Subcutaneous adipose tissue (tissue), 4 donors: Measurements from ENCODE around the gene COL6A2. TPM values are rescaled to one million over a fixed set of nuclear protein-coding genes. Genes with fewer than 3 reads are reported as not detected.

Experiments used
- CTCF ChIP-seq: fragments of 450-650 bp; IDR thresholded peaks from one replicate; pipeline ENCODE4 v1.5.1; 2016; ENCODE audit warnings: low read depth, mild to moderate bottlenecking, control low read depth, antibody characterized with exemption, moderate library complexity
- total RNA-seq, 4 donors: library from RNA; depleted of rRNA; stranded (reverse); fragments of >200 nt; gene quantifications; one replicate each; pipeline ENCODE4 v1.1.0, GENCODE V29; 2016

Gene COL6A2
- total RNA-seq, 4 donors from 2014 or later, result 223 to 1,493 (median 826) TPM

DNA sequence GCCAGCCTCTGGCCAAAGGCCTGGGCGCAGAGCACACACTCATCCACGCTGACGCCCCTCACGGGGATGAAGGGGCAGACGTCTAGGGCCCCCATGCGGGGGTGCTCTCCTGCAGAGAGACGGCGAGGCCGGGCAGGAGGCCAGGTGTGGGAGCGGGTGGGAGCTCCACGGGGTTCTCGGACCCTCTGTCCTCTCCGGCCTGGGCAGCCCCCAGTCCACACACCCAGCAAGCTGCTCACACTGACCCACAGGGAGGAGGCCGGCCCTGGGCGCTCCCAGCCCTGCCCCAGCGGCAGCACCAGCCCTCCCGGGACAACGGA, 55.0 kb downstream of the COL6A2 start:
- TF ChIP-seq CTCF, result no peak

DNA sequence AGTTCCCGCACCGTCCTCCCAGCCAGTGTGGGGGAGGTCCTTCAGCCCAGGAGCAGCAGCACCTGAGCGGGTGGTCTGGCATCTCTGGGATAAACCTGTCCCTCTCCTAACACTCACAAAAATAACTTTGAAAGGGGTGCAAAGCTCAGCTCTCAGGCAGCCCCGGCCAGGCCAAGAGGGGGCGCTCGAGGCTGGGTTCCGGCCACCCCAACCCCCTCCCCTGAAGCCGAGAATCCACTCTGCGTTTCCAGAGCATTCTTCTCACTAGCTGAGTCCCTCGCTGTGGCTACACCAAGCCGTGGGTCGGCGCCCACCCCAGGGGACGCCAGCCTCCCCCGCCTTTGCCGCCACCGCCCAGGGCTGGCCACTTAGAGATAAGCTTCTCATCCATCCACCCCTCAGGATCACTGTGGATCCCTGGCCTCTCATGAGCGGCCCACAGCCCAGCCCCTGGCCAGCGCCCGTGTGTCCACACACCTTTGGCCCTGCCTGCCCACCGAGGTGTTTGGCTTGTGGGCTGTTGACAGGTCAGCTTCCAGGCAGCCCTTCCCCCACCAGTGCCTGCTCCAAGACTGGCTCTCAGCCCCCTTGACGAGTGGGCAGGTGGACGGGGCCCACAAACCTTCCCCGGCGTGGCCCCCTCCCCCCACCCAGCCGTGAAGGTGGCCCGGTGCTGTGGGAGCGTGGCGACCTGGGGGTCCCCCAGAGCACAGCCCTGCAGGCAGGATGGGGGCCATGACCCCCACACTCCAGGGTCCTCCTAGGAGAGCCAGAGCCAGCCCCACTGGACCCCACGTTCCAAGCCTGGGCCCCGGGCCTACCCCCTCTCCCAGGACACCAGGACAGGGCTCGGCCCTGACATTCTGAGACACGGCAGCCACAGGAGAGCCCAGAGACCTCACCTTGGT, 55.6 kb downstream of the COL6A2 start:
- no peak for TF ChIP-seq CTCF

DNA sequence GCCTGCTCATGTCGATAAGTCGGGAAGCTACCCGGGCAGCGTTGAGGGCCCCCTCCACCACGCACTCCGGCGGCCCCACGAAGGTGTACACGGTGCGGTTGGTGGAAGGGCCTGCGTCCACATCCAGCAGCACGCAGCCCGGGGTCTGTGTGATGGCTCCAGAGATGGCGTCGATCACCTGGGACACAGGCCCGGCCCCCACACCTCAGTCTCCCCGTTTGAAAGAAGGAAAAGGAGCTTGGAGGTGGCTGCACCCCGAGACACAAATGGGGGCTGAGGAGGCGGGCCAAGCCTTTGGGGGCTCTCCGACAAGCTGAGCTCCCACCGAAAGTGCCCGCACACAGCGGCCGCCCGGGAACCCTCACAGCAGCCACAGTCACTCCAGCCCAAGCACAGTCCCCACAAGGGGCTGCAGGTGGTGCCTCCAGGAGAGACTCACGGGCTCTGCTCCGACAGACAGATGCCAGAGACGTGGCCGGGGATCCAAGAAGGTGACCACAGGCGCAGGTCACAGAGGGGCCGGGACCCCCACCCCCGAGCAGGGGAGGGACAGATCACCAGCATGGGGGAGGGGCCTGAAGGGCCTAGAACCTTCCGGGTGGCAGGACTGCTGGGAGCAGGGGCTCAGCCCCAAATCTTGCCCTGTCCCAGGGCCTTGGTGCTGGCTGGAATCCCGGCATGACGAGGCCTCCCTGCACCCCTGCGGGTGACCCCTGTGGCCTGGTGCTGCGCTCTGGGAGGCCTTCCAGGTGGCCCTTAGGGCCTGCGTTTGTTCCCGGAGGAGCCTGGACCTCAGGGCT, 56.4 kb downstream of the COL6A2 start:
- TF ChIP-seq CTCF, result no peak

DNA sequence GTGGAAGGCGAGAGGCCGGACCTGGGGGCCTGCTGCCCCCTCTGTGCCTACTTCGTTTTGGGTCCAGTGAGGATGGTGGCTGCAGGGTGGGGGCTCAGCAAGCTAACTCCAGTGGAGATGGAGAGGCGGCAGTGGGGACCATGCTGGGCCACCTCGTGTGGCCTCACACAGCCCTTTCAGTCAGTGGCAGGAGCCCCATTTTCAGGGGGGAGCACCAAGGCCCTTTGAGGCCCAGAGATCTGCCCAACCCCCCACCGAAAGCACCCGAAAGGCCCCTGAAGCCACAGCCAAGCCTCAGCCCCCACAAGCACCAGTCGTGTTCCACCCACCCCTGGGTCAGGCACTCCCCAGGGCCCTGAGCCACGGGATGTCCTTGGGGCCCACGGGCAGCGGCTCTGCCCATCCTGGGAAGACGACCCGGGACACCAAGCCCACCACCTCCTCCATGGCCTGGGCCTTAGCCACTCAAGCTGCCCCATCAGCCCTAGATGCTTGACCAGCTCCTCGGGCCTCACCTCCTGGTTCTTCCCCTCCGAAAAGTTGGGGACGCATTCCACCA, 57.1 kb downstream of the COL6A2 start:
- TF ChIP-seq CTCF, result no peak

GRCh38 chr21:46155514-46156377, 57.8 kb downstream of the COL6A2 start, which contains the start of gene FTCD:
FTCD (minus strand) TSS chr21:46155579; CDS start chr21:46155523, 56 bp downstream.
- no peak for TF ChIP-seq CTCF

DNA sequence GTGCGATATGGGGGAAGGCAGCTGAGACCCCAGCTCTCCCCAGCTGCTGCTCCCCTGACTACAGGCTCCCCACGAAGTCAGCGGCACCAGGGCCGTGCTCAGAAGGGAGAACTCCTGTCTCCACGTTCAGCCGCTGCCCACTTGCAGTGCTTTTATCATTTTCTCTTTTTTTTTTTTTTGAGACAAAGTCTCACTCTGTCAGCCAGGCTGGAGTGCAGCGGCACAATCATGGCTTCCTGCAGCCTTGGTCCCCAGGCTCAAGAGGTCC, 58.4 kb downstream of the COL6A2 start:
- TF ChIP-seq CTCF, result no peak
